ENCODE measurements around the gene MMP15.

DNA sequence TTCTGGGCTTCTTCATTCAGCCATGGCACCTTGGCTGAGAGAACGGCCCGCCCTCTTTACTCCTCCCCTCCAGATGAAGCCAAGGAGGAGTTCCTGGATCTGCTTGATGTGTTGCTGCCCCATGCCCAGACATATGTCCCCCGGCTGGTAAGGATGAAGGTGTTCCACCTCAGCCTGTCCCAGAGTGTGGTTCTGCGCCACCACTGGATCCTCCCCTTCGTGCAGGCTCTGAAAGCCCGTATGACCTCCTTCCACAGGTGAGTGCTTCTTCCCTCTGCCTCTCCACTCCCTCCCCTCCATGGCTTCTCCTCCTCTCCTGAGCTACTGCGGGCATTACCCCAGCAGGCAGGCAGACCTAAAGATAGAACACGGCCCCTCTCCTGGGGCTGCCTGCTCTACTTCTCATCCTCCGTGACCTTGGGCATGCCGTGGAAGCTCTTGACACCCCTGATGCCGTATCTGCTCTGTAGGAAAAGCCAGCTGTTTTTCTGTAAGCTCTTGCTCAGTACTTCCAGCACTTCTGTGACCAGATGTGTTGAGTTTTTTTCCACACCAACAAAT is 15.6 kb upstream of the MMP15 start:
- TF ChIP-seq, protein P1, sequence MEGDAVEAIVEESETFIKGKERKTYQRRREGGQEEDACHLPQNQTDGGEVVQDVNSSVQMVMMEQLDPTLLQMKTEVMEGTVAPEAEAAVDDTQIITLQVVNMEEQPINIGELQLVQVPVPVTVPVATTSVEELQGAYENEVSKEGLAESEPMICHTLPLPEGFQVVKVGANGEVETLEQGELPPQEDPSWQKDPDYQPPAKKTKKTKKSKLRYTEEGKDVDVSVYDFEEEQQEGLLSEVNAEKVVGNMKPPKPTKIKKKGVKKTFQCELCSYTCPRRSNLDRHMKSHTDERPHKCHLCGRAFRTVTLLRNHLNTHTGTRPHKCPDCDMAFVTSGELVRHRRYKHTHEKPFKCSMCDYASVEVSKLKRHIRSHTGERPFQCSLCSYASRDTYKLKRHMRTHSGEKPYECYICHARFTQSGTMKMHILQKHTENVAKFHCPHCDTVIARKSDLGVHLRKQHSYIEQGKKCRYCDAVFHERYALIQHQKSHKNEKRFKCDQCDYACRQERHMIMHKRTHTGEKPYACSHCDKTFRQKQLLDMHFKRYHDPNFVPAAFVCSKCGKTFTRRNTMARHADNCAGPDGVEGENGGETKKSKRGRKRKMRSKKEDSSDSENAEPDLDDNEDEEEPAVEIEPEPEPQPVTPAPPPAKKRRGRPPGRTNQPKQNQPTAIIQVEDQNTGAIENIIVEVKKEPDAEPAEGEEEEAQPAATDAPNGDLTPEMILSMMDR (IDR thresholded peaks at IDR 0.05): no peak
- TF ChIP-seq POLR2AphosphoS5 (IDR thresholded peaks at IDR 0.05; ENCODE audit: insufficient read depth in 1 of 2, low read depth in 1 of 2): no peak
